Transverse colon (tissue), 4 donors: ENCODE results near the gene KRTAP5-5. TPM values are rescaled to one million over a fixed set of nuclear protein-coding genes. Genes with fewer than 3 reads are reported as not detected.

ENCODE experiments used
- DNase-seq: peaks from one replicate; pipeline ENCODE4 v3.0.0-alpha.2; 2019
- H3K27ac ChIP-seq, 4 donors: fragments of 200-600 bp; sonication (generic); 2 replicates each; pipeline ENCODE4 v1.5.1; 2016 to 2018; ENCODE audit warnings: inconsistent platforms in 4 of 4
- H3K27me3 ChIP-seq: fragments of 200-600 bp; sonication (generic); 2 replicates; pipeline ENCODE4 v1.5.1; 2017; ENCODE audit warnings: inconsistent platforms
- H3K36me3 ChIP-seq, 4 donors: fragments of 200-600 bp; sonication (generic); 2 replicates each; pipeline ENCODE4 v1.5.1; 2017 to 2019; ENCODE audit warnings: inconsistent platforms in 4 of 4
- H3K4me1 ChIP-seq, 4 donors: fragments of 200-600 bp; sonication (generic); 2 replicates each; pipeline ENCODE4 v1.5.1; 2017 to 2020; ENCODE audit warnings: inconsistent platforms in 4 of 4
- H3K4me3 ChIP-seq, 4 donors: fragments of 200-600 bp; sonication (generic); 1 replicate in 1 of 4; 2 replicates in 3 of 4; pipeline versions ENCODE4 v1.5.1 to v1.6.1; 2017 to 2019; ENCODE audit warnings: inconsistent platforms in 4 of 4
- H3K9me3 ChIP-seq, 2 donors: fragments of 200-600 bp; sonication (generic); 2 replicates each; pipeline ENCODE4 v1.5.1; 2017 to 2019; ENCODE audit warnings: inconsistent platforms in 2 of 2
- CTCF ChIP-seq, 5 experiments: fragments of 200-600 bp in 3 of 5; fragments of 450-650 bp in 2 of 5; sonication (generic) in 3 of 5; IDR thresholded peaks; 1 replicate in 2 of 5; 2 replicates in 3 of 5; pipeline ENCODE4 v1.5.1; 2016 to 2017; ENCODE audit warnings: antibody characterized with exemption in 5 of 5, inconsistent platforms in 3 of 5, mild to moderate bottlenecking in 2 of 5, moderate library complexity in 1 of 5
- EP300 ChIP-seq: sonication (generic); formaldehyde crosslinking; IDR thresholded peaks from one replicate; pipeline ENCODE4 v1.6.1; 2017; ENCODE audit warnings: antibody characterized with exemption, low read depth
- POLR2A ChIP-seq: fragments of 450-650 bp; IDR thresholded peaks from one replicate; pipeline ENCODE4 v1.6.1; 2016; ENCODE audit warnings: antibody characterized with exemption, mild to moderate bottlenecking, moderate library complexity
- POLR2AphosphoS5 ChIP-seq, 3 donors: sonication (generic); formaldehyde crosslinking; IDR thresholded peaks; one replicate each; pipeline ENCODE4 v1.6.1; 2016; ENCODE audit warnings: antibody characterized with exemption in 3 of 3
- WGBS, 2 donors: methylation state at CpG; one replicate each; pipeline ENCODE4 v1.1.5; 2018; ENCODE audit warnings: low coverage in 1 of 2; 5-methylcytosine and 5-hydroxymethylcytosine counted together
- in situ Hi-C, 4 donors: fragments of 200-750 bp; cut with MboI; loops; one replicate each; pipeline versions ENCODE4 v1.15.0 to v1.15.1; 2017; ENCODE audit warnings: low sequenced_read_pairs in 3 of 4, low pct_ligation_motif_present in 1 of 4, low pct_unique_long_range_greater_than_20kb in 1 of 4
- intact Hi-C: fragments of 100-400 bp; cut with DNase I; formaldehyde crosslinking; loops from one replicate; pipeline ENCODE4 v1.15.1; 2023; ENCODE audit warnings: low total_unique reads
- total RNA-seq, 4 donors: library from RNA; depleted of rRNA; stranded (reverse); fragments of >200 nt; gene quantifications; one replicate each; pipeline ENCODE4 v1.1.0, GENCODE V29; 2016

KRTAP5-5 gene
- total RNA-seq, 4 donors from 2014 or later: not detected

- TF ChIP-seq CTCF (IDR thresholded peaks at IDR 0.05) (no peak), POLR2AphosphoS5 (IDR thresholded peaks at IDR 0.05) (no peak), EP300 (no peak), POLR2A (no peak)
- H3K4me3 ChIP-seq: no peak overlapping the region
- no peaks in the 10 kb centered on the region for H3K36me3 ChIP-seq
- H3K27ac ChIP-seq: no peak overlapping the region
- in situ Hi-C loops: no loop called here
- intact Hi-C loops: no loop called here
- H3K9me3 ChIP-seq: no peaks in the 10 kb centered on the region
- DNase-seq: no peak
- H3K27me3 ChIP-seq: peaks cover 15% of the 10 kb centered on the region
- 72 to 85% methylated on average over 8 to 27 of the region's 28 CpGs for WGBS, 2 donors
- H3K4me1 ChIP-seq: peaks cover 0 to 3% (median 0%) of the 10 kb centered on the region in 4 donors
Observed at GRCh38 chr11:1648653-1649420, 19.3 kb downstream of the KRTAP5-5 start.

DNA sequence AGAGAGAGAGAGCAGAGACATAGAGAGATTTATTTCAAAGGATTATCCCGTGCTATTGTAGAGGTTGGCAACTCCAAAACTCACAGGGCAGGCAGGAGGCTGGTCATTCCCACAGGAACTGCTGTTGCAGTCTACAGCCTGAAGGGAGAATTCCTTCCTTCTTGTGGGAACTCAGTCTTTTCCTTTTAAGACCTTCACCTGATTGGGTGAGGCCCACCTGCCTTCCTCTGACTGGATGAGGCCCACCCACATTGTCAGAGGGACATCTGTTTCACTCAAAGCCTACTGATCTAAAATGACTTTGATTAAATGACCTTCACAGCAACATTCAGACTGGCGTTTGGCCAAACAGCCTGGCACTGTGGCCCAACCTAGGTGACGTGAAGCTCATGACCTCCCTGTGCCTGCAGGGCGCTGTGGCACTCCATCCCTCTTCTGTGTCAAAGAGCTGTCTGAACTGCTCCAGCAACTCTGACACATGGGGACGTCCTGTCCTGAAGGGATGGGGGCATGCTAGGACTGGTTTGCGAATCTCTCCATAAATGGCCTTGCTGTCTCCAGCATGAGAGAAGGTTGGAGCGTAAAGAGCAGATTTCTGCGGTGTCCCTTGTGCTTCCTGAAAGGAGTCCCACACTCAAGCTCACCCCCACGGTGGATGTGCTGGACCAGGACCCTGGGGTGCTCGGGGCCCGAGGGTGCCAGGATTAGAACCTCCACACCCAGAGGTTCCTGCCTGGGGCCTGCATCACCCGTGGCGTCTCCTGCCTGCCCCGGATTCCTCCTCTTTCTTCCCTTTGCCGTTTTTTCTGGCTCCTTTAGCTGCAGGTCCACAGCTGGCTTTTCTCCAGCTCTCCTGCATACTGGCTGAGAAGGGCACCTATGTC is 20.7 kb downstream of the KRTAP5-5 start:
- Histone ChIP-seq H3K36me3 (no peaks in the 10 kb centered on the region), H3K27ac (no peak overlapping the region), H3K27me3 (peaks cover 20% of the 10 kb centered on the region), H3K4me1 (peaks cover 0 to 3% (median 0%) of the 10 kb centered on the region in 4 donors), H3K4me3 (no peak overlapping the region), H3K9me3 (no peaks in the 10 kb centered on the region)
- in situ Hi-C loops: loop anchor here in 1 of 4 donors (10.0 kb wide), 1 partner anchor 505 kb away; no protein-coding TSS in a partner anchor
- no peak for DNase-seq
- TF ChIP-seq EP300: no peak
- no peak for TF ChIP-seq POLR2A
- TF ChIP-seq POLR2AphosphoS5 (IDR thresholded peaks at IDR 0.05): no peak
- intact Hi-C loops: loop anchor here (5.0 kb wide), 1 partner anchor 182 kb away; the partner anchor contains the start of gene SYT8
- WGBS, 2 donors: 76 to 80% methylated on average over 3 to 15 of the region's 15 CpGs

GRCh38 chr11:1650918-1651262 is 21.3 kb downstream of the KRTAP5-5 start:
- Histone ChIP-seq H3K27ac (no peak overlapping the region), H3K4me3 (no peak overlapping the region), H3K27me3 (peaks cover 22% of the 10 kb centered on the region), H3K36me3 (no peaks in the 10 kb centered on the region), H3K4me1 (peaks cover 0 to 3% (median 0%) of the 10 kb centered on the region in 4 donors), H3K9me3 (no peaks in the 10 kb centered on the region)
- DNase-seq: no peak
- 61 to 83% methylated on average over 2 to 5 of the region's 5 CpGs for WGBS, 2 donors
- in situ Hi-C loops (loop anchor here in 1 of 4 donors (10.0 kb wide), 1 partner anchor 504 kb away; no protein-coding TSS in a partner anchor), intact Hi-C loops (loop anchor here (5.0 kb wide), 1 partner anchor 181 kb away; the partner anchor contains the start of gene SYT8)
- TF ChIP-seq POLR2AphosphoS5 (IDR thresholded peaks at IDR 0.05) (no peak), POLR2A (no peak)

GRCh38 chr11:1651411-1651980 is 21.9 kb downstream of the KRTAP5-5 start:
- no peak overlapping the region for H3K27ac ChIP-seq
- H3K9me3 ChIP-seq: no peaks in the 10 kb centered on the region
- intact Hi-C loops: loop anchor here (5.0 kb wide), 1 partner anchor 181 kb away; the partner anchor contains the start of gene SYT8
- H3K4me1 ChIP-seq: peaks cover 0 to 3% (median 0%) of the 10 kb centered on the region in 4 donors
- WGBS, 2 donors: 80 to 84% methylated on average over 3 to 7 of the region's 7 CpGs
- no peaks in the 10 kb centered on the region for H3K36me3 ChIP-seq
- H3K4me3 ChIP-seq: no peak overlapping the region
- H3K27me3 ChIP-seq: peaks cover 22% of the 10 kb centered on the region
- TF ChIP-seq CTCF (IDR thresholded peaks at IDR 0.05): no peak
- TF ChIP-seq POLR2A: no peak
- DNase-seq: no peak
- in situ Hi-C loops: loop anchor here in 1 of 4 donors (10.0 kb wide), 1 partner anchor 503 kb away; no protein-coding TSS in a partner anchor
